Activated T-helper 1 cell treated with anti-CD3 and anti-CD28 coated beads, Interleukin-2, amount 50 U/mL, for 16 hours (primary cell): ENCODE measurements around the gene UBE2QL1.

ENCODE experiments used
- DNase-seq, 2 donors: peaks; one replicate each; pipeline ENCODE4 v3.0.0-alpha.2; 2020; ENCODE audit warnings: low read depth in 1 of 2, low spot score in 1 of 2

UBE2QL1 gene

DNA sequence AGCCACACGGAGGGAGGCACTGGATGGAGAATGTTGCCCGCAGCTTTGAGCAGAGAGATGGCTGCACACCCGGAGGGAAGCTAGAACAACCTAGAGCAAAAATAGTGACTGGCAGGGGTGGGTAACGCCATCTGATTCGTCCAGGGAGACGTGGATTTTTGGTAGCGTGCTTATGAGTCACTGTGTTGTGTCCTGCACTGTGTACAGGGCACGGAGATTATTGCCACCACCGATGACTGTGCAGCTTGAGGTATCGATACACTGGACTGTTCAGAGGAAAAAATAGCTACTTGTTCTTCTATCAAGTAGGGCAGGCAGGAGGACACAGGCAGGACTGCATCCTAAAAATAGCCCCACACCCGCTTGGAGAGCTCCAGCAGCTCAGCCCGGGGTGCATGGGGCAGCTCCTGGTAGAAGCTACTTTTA lies 6.0 kb downstream of the UBE2QL1 start:
- no peak for DNase-seq

- no peak for DNase-seq
Measured at GRCh38 chr5:6455571-6456200, 7.0 kb downstream of the UBE2QL1 start.

GRCh38 chr5:6456766-6457370 lies 8.2 kb downstream of the UBE2QL1 start:
- no peak for DNase-seq

DNA sequence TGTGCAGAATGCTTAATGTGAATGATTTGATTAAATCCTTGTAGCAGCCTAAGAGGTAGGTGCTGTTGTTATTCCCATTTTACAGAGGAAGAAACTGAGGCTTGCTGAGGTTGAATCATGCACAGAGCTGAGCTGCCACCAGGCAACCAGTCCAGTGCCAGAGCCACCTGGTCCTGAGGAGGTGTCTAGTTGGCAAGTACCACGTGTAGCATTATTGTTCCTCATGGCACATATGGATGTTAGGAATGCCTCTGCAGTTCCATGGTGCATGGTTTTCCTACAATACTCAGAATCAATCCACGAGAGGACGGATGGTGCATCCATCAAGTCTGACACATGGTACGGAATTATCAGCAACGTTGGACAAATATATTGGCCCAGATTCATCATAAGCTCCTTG lies 8.9 kb downstream of the UBE2QL1 start:
- DNase-seq: no peak

DNA sequence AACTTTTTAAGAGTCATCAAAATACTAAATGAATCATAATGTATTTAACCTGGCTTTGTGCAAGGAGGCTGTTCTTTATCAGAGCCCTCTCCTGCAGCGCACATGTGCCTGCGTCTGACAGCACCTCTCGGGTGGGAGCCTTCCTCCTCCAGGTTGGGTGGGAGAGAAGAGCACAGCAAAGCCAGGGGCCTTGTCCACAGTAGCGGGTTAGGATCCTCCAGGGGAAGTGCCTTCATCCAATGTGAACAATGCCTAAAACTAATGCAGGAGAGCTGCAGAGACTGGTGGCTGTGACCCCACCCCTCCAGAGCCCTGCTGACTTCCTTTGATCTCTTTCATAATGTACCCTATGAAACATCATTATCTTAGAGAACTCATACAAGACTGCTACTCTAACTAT lies 10.2 kb downstream of the UBE2QL1 start:
- no peak for DNase-seq

DNA sequence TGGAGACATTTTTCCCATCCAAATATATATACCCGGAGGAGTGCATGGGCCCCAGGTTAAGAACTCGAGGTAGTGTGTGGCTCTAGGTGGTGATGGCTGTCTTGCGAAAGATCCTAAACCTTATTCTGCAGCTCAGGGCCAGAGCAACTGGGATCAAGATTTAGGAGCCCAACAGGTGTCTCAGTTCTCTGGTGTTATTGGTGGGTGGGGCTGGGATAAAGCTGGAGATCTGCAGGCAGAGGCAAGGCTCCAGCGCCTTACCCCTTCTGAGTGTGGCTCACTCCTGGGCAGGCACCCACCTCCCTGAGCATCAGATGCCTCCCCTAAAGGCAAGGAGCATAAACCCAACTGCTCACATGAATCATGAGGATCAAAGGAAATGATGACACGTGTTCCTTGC lies 11.2 kb downstream of the UBE2QL1 start:
- no peak for DNase-seq

DNA sequence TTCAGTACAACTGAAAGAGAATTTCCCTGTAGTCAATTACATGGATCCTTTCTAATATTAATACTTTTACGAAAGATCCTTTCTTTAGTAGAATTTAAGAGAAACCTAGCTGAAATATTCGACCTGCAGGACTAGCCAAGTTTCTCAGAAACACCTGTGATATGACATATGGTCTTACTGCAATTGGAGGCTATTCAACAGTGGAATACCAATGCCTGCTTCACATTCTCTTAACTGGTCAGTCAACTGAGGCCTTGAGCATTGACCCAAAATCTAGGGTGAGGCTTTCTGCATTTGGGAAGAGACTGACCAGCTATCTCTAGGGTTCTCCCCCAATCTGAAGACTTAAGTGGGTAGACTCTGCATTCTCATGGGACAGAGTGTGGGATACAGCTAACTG lies 12.3 kb downstream of the UBE2QL1 start:
- no peak for DNase-seq

DNA sequence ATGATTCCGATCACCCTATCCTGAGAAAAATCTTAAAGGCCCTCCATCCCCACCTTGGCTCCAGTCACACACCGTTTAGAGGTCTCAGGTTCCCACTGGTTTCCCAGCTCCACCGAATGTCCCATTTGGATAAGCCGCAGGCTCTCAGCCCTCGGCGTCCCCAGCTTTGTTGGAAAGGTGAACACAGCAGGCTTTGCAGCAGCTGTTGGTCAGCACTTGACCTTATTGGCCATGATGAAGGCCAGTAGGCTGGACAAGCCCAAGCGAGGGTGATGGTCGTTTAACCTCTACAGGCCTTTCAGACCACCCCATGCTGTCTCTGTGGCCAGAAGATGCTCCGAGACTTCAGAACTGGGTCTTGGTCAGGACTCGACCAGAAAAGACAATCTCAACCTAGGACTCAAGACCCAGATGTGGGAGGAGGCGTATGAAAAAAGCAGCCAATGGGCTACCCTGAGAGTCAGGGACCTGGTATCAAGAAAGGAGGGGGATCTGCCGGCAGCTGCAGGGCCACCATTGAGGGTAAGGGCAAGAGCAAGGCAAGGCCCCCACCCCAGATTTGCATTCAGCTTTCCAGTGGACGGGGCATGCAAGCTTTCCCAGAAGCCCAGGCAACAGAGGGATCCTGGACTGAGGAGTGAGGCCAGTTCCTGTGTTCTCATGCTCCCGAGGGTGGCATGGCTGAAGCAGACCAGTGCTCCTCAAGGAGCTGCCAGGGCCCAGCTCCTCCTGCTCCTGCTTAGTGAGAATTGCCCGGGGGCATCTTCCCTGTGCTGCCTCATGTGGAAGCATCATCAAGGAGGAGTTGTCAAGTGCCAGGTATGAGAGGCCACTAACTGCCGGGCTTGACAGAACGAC lies 13.4 kb downstream of the UBE2QL1 start:
- no peak for DNase-seq

- no peak for DNase-seq
Measured at GRCh38 chr5:6462671-6463070, 14.0 kb downstream of the UBE2QL1 start.

- no peak for DNase-seq
Measured at GRCh38 chr5:6464441-6464840, 15.8 kb downstream of the UBE2QL1 start.

GRCh38 chr5:6465831-6466790 lies 17.5 kb downstream of the UBE2QL1 start:
- no peak for DNase-seq

GRCh38 chr5:6466975-6467567 lies 18.4 kb downstream of the UBE2QL1 start:
- DNase-seq: no peak

DNA sequence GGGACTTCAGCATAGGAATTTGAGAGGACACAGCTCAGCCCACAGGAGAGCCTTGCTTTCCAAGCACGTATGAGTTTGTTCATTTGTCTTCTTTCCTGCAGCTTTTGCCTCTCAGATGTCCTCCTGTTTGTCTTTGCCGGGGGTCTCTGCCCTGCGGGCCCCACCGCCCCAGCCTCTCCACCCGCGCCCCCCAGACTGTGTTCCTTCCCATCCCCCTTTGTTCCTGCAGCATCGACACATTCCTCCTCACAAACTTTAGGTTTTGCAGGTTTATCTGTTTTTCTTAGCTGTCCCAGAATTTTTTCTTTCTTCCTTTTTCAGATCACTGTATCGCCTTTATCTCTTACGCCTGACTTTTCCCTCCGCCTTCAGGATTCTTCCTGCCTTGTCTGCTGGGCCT lies 18.9 kb downstream of the UBE2QL1 start:
- no peak for DNase-seq

DNA sequence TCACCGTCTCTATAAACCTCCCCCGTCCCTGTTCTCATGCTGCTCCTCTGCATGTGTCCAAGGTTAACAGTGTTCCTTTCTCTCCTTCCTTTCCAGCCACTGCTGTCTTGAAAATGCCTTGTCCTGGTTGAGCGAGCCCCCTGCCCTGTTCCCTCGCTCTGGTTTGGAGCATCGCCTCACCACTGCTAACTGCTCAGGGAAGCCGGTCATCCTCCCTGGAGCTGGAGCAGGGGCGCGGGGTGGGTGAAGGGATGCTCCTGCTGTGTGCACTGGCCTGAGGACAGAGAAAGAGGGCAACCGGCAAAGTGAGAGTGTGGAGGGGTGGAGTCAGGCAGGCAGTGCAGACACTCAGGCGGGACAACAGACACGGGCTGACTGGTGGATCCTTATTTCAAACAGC lies 19.4 kb downstream of the UBE2QL1 start:
- no peak for DNase-seq

GRCh38 chr5:6468870-6469269 lies 20.2 kb downstream of the UBE2QL1 start:
- DNase-seq: no peak

GRCh38 chr5:6469836-6470235 lies 21.2 kb downstream of the UBE2QL1 start:
- no peak for DNase-seq

DNA sequence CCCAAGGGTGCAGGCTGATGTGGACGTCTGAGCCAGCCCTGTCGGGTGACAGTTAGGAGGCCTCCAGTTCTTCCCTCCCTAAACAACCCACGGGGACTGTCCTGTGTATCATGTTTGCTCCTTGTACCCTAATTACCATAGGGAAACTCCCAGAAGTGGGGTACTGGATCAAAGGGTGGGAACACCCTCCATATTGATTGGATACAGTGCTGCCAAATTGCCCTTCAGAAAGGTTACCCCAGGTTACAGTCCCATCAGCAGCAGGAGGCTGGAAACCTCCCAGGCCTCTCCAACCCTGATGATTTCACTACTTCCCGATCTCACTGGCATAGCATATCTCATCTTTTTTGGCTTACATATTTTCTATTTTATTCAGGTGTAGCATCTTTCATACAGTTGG lies 22.0 kb downstream of the UBE2QL1 start:
- DNase-seq: no peak

- no peak for DNase-seq
Measured at GRCh38 chr5:6471252-6471651, 22.6 kb downstream of the UBE2QL1 start.

DNA sequence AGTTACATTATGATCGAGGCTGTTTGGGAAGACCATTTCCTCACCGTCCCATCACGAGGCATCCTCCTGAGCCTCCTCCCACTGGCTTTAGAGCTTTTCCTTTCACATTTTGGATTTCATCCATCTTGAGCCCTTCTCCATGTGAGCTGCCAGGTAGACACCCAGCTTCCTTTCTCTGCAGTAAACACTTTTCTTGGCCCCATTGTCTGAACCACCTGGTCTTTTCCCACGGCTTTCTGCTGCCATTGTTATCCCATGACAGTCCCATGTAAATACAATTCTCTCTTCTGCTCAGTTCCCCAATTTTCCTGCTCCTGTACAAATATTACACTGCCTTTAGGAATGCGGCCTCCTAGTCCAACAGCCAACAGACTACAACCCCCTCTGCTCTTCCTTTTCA lies 24.1 kb downstream of the UBE2QL1 start:
- no peak for DNase-seq

GRCh38 chr5:6473284-6473683 lies 24.6 kb downstream of the UBE2QL1 start:
- DNase-seq: no peak
